GM21360 (cell line): ENCODE data around the gene RGS9.
A peak's percentile ranks its signal among the peaks of the same experiment; 100 is the strongest.
"Not testable (repeated sequence)": the region's sequence is repeated elsewhere in the genome, so short reads cannot be mapped to it uniquely, and the experiment has no call there.

Source experiments
- ATAC-seq: cut with Tn5 transposase; IDR thresholded peaks from one replicate; pipeline ENCODE4 v1.9.1; 2021; ENCODE audit warnings: mild to moderate bottlenecking, moderate library complexity; ENCODE audit not compliant: unreplicated experiment

The RGS9 gene

GRCh38 chr17:65180752-65181236 is 43.6 kb downstream of the RGS9 start:
- ATAC-seq: not testable (repeated sequence)

GRCh38 chr17:65181237-65182061 is 44.3 kb downstream of the RGS9 start:
- peak; percentile 61 for ATAC-seq

DNA sequence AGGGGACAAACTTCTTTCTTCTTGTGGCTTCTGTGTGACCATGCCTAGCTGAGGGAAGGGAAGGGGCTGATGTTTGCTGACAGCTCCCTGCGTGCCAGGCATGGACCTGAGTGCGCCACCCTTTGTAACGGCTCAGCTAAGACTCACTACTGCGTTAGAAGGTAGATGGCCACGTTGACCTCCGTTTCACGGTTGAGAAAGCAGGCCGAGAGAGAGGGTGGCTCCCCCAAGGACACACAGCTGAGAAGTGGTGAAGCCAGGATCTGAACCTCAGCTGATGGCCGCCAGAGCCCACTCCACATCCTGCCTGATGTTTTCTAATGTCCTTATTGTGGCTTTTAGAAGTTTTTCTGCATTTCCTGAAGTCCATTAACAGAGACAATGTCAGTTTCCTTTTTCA is 45.1 kb downstream of the RGS9 start:
- ATAC-seq: peak; percentile 19

- ATAC-seq: no peak
These were observed 46.6 kb downstream of the RGS9 start for GRCh38 chr17:65183736-65184135.

DNA sequence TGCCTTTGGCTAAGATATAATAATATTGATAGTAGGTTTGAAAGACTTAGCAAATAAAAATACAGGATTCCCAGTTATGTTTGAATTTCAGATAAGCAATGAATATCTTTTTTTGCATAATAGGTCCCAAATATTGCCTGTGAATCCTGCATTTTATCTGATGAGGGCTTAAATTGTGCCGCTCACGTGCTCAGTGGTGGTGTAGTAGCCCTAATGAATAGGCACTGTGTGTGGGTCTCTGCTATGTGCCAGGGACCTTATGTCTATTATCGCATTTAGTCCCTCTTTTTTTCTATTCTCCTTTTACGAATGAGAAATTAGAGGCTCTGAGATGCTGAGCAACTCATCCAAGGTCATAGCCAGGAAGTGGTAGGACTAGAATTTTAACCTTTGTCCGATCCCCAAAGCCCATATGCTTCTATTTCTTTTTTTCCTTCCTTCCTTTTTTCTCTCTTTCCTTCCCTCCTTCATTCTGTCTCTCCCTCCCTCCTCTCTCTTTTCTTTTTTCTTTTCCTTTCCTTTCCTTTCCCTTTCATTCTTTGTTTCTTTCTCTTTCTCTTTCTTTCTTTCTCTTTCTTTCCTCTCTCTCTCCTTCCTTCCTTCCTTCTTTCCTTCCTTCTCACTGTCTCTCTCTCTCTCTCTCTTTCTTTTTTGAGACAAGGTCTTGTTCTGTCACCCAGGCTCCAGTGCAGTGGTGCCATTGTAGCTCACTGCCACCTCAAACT is 47.2 kb downstream of the RGS9 start:
- ATAC-seq: no peak

DNA sequence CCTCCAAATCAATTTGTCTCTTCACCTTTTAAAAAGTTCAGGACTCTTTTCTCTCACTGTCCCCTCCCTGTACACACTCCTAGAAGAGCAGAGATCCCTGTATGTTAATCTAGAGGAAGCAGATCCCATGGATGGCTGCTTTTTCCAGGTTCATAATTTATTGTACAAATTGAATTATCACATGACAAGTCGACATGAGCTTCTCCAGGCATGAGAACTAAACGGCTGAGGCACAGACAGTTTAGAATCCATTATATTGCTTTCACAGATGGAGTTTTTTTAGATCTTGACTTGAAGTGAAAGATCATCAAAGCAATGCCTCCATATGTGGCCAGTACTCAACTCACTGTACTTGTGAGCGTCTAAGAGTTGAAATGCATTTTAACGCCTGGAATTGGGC is 47.9 kb downstream of the RGS9 start:
- no peak for ATAC-seq

- ATAC-seq: no peak
These were observed 48.7 kb downstream of the RGS9 start for GRCh38 chr17:65185668-65186382.

DNA sequence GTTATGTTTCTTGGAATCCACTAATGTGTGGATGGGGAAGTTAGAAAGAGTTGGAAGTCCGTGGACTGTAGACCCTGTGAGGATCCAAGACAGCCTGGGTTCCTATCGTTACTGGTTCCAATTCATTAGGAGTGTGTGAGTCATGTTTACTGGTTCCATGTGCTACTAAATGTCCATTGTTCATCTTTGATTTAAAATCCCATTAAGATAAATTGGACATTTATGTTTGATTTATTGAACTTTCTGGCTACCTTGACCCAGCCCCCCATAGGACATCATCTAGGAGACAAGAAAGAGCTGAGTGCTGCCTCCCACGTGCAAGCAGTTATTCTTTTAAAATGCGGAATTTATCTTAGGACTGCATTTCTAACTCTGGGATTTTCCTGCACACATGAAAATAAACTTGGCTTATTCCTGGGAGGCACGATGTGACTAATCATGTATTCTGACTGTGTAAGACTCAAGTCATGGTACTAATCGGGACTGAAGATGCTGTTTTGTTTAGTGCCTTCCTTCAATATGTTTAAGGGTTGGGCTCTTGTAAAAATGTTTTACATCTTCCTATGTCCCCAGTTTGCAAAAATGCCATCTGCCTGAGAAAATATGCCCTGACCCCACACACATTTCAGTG is 53.4 kb downstream of the RGS9 start:
- ATAC-seq: no peak

DNA sequence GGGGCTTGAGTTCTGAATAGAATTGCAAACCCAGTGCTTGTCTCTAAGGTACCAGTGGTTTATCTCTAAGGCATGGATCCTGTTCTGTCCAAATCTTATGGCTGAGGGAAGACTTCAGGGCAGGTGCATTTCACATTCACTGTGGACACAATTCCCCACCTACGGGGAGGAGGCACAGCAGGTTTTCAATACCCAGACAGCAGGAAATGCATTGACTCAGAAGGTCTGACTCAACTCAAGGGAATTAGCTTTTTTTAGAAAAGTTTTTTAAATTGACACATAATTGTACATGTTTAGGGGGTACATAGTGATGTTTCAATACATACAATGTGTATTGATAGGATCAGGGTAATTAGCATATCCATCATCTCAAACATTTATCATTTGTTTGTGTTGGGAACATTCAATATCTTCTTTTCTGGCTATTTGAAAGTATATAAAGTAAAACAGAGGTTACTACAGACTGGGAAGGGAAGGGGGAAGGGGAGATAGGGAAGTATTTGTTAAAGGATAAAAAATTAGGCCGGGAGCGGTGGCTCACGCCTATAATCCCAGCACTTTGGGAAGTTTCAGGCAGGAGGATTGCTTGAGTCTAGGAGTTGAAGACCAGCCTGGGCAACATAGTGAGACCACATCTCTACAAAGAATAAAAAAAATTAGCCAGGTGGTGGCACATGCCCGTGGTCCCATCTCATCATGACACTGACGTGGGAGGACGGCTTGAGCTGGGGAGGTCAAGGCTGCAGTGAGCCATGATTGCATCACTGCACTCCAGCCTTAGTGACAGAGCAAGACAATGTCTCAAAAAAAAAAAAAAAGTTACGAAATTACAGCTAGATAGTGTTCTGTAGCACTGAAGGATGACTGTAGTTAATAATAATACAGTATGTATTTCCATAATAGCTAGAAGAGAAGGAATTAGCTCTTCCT is 54.9 kb downstream of the RGS9 start:
- no peak for ATAC-seq

GRCh38 chr17:65193305-65193704 is 56.1 kb downstream of the RGS9 start:
- ATAC-seq: no peak

DNA sequence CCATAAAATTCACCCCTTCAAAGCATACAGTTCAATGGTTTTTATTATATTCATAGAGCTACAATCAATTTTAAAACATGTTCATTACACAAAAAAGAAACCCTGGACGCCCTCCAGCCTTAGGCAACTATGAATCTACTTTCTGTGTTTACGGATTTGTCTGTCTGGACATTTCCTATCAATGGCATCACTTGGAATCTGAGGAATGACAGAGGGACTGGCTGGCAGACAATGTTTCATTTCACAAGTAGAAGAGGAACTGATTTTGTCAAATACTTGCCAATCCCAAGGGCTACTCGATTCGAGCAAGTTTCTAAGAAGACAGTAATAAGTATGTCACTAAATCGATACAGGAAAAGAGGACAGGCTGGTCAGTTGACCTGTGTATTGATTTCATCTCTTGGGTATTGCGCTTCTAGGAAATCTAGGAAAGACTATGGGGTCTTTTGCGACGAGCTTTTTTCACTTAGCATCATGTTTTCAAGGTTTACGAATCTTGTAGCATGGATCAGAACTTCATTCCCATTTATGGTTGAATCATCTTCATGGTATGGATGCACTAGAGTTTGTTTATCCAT is 56.6 kb downstream of the RGS9 start:
- ATAC-seq: no peak

- ATAC-seq: no peak
These were observed 57.6 kb downstream of the RGS9 start for GRCh38 chr17:65194670-65195334.

GRCh38 chr17:65195716-65196115 is 58.5 kb downstream of the RGS9 start:
- no peak for ATAC-seq

DNA sequence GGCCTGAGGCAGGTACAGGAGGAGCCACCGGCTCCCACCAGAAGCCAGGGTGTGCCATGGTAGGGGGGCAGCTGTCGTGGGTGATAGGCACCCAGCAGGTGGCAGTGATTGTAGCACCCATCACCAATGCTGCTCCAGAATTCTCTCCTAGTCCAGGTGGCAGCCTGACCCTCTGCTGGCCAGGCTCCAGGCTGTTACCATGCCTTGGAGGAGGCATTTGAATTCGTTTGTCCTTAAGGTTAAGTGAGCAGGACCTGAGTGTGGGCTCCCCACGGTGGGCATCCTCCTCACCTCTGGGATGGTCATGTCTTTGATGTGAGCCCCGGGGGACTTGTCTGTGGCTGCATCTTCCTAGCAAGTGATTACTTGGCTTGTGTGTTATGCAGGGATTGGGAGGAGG is 59.4 kb downstream of the RGS9 start:
- ATAC-seq: no peak

DNA sequence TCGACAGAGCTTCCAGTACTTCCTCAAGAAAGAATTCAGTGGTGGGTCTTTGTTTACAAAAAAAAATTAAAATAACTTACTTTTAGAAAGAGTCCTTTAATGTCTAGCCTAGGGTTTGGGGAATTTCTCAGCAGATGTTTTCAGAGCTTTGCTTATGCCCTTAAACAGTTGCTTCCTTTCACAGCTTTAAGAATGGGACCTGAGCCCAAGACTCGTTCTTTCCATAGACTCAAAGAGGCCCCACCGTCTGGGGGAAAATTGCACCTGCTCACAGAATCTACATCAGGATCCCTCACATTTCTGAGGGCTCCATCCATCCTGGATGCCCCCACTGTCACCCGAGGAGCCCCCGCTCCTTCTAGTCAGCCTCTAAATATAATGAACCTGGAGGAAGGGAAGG is 60.0 kb downstream of the RGS9 start:
- no peak for ATAC-seq

- ATAC-seq: no peak
These were observed 61.6 kb downstream of the RGS9 start for GRCh38 chr17:65198653-65199382.

- no peak for ATAC-seq
These were observed 64.2 kb downstream of the RGS9 start for GRCh38 chr17:65201331-65201730.

DNA sequence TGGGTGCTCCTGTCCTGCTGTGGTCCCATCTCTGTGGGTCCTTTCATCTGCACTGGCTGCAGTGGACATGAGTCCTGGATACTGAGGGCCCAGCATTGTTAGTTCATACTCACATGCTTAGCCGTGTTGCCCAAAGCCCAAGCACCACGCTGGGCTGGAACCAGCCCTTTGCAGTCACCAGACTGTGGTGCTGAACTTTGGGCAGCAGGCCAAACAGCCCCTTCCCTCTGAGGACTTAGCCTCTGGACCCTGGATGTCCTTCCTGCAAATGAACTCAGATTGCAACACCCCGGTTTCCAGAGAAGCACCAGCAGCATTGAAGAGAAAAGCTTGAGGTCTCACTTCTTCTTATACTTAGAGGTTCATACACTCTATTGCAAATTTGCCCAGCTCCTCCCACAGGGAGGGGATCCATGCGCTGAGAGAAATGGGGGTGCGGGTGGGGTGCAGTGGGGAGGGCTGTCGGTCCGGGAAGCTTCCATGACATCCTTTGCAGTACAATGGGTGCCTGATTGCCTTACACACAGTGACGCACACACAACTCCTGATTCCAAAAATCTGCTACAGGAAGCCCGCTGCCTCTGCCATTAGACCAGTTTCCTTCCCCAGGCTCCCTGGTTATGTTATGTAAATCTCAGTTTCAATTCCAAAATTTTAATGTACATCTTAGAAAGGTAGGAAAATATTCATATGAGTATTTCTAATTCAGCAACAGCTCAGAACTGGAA is 65.8 kb downstream of the RGS9 start:
- ATAC-seq: no peak
